Thoracic aorta (tissue), 2 donors: ENCODE data around the gene ENDOG. TPM values are rescaled to one million over a fixed set of nuclear protein-coding genes. Genes with fewer than 3 reads are reported as not detected.
"Not testable (repeated sequence)": the region's sequence is repeated elsewhere in the genome, so short reads cannot be mapped to it uniquely, and the experiment has no call there.

Source experiments
- ATAC-seq: fragments of 150-250 bp; one replicate; pipeline ENCODE4 v1.8.0; 2017; ENCODE audit warnings: low read depth; ENCODE audit not compliant: insufficient number of reproducible peaks, low FRiP score
- DNase-seq: peaks from one replicate; pipeline ENCODE4 v3.0.0-alpha.2; 2020; ENCODE audit warnings: low spot score
- H3K27ac ChIP-seq, 2 donors: fragments of 200-600 bp; sonication (generic); 1 replicate in 1 of 2; 2 replicates in 1 of 2; pipeline ENCODE4 v1.5.1; 2016; ENCODE audit warnings: mild to moderate bottlenecking in 2 of 2, moderate library complexity in 2 of 2
- H3K27me3 ChIP-seq: fragments of 200-600 bp; sonication (generic); replicated peaks from 2 replicates; pipeline ENCODE4 v1.6.0; 2016; ENCODE audit warnings: mild to moderate bottlenecking; ENCODE audit not compliant: insufficient read depth
- H3K36me3 ChIP-seq: fragments of 200-600 bp; sonication (generic); one replicate; pipeline ENCODE4 v1.5.1; 2016
- H3K4me1 ChIP-seq, 2 donors: fragments of 200-600 bp; sonication (generic); 1 replicate in 1 of 2; 2 replicates in 1 of 2; pipeline versions ENCODE4 v1.5.1 to v1.6.0; 2016; ENCODE audit warnings: low read depth in 2 of 2, mild to moderate bottlenecking in 1 of 2; ENCODE audit not compliant: control insufficient read depth in 1 of 2
- H3K4me3 ChIP-seq: fragments of 200-600 bp; sonication (generic); 2 replicates; pipeline ENCODE4 v1.5.1; 2016; ENCODE audit warnings: mild to moderate bottlenecking
- H3K9me3 ChIP-seq: fragments of 200-600 bp; sonication (generic); 2 replicates; pipeline ENCODE4 v1.5.1; 2016
- total RNA-seq, 2 donors: library from RNA; depleted of rRNA; stranded (reverse); fragments of >200 nt; gene quantifications; one replicate each; pipeline versions ENCODE4 v1.1.0 to v1.2.3, GENCODE V29; 2016
- TF ChIP-seq, protein P1 (sequence below): fragments of 200-600 bp; sonication (generic); IDR thresholded peaks from one replicate; pipeline ENCODE4 v1.5.1; 2019; ENCODE audit warnings: antibody characterized with exemption

Gene ENDOG
- total RNA-seq, 2 donors from 2014 or later, result 21.2 to 26.4 TPM

GRCh38 chr9:128790536-128790935 lies 27.8 kb upstream of the ENDOG start:
- Histone ChIP-seq H3K36me3 (peaks cover 39% of the 10 kb centered on the region), H3K4me1 (peaks cover 7 to 19% of the 10 kb centered on the region in 2 donors), H3K9me3 (no peaks in the 10 kb centered on the region), H3K27me3 (no peaks in the 10 kb centered on the region), H3K4me3 (no peak overlapping the region), H3K27ac (no peak overlapping the region)
- TF ChIP-seq, protein P1, sequence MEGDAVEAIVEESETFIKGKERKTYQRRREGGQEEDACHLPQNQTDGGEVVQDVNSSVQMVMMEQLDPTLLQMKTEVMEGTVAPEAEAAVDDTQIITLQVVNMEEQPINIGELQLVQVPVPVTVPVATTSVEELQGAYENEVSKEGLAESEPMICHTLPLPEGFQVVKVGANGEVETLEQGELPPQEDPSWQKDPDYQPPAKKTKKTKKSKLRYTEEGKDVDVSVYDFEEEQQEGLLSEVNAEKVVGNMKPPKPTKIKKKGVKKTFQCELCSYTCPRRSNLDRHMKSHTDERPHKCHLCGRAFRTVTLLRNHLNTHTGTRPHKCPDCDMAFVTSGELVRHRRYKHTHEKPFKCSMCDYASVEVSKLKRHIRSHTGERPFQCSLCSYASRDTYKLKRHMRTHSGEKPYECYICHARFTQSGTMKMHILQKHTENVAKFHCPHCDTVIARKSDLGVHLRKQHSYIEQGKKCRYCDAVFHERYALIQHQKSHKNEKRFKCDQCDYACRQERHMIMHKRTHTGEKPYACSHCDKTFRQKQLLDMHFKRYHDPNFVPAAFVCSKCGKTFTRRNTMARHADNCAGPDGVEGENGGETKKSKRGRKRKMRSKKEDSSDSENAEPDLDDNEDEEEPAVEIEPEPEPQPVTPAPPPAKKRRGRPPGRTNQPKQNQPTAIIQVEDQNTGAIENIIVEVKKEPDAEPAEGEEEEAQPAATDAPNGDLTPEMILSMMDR, result no peak
- ATAC-seq (no peak), DNase-seq (no peak)

DNA sequence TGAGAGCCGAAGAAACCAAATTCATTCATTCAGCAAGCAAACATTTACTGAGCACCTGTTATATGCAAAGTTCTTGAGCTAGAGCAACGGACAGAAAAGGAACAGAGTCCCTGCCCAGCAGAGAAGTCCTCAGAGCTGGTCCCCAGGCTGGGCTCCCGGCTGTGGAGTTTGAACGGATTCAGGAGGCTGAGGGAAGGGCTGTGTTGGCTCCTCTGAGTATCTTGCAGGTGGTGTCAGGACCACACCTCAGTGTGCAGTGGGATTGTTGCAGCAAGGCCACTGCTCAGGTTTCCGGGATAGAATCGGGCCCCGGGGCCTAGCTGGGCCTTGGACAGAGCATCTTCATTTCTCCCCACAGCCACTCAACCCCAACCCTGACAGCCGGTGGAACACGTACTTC lies 26.2 kb upstream of the ENDOG start:
- TF ChIP-seq, protein P1, result no peak
- ATAC-seq (no peak), DNase-seq (no peak)
- H3K27ac ChIP-seq, result no peak overlapping the region
- no peaks in the 10 kb centered on the region for H3K27me3 ChIP-seq
- no peak overlapping the region for H3K4me3 ChIP-seq
- H3K36me3 ChIP-seq, result peaks cover 45% of the 10 kb centered on the region
- peaks cover 5 to 14% of the 10 kb centered on the region in 2 donors for H3K4me1 ChIP-seq
- H3K9me3 ChIP-seq, result no peaks in the 10 kb centered on the region

GRCh38 chr9:128792978-128793686 lies 25.2 kb upstream of the ENDOG start:
- DNase-seq, result no peak
- Histone ChIP-seq H3K27ac (no peak overlapping the region), H3K4me1 (peaks cover 0 to 8% of the 10 kb centered on the region in 2 donors), H3K4me3 (no peak overlapping the region), H3K9me3 (no peaks in the 10 kb centered on the region), H3K36me3 (peaks cover 53% of the 10 kb centered on the region), H3K27me3 (no peaks in the 10 kb centered on the region)
- TF ChIP-seq, protein P1, result no peak
- ATAC-seq, result no peak

DNA sequence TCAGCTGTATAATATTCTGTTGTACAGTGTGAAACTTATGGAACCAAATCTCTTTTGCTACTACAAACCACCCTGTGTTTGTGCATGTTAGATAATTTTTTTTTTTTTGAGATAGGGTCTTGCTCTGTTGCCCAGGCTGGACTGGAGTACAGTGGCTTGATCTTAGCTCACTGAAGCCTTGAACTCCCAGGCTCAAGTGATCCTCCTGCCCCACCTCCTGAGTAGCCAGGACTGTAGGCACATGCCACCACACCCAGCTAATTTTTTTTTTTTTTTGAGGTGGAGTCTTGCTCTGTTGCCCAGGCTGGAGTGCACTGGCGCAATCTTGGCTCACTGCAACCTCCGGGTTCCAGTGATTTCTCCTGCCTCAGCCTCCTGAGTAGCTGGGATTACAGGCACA lies 23.3 kb upstream of the ENDOG start:
- not testable (repeated sequence) for H3K27ac ChIP-seq, ATAC-seq, H3K4me3 ChIP-seq, H3K4me1 ChIP-seq, DNase-seq, H3K27me3 ChIP-seq, H3K9me3 ChIP-seq
- H3K36me3 ChIP-seq, result peaks cover 67% of the 10 kb centered on the region

- DNase-seq (no peak), ATAC-seq (no peak)
- TF ChIP-seq, protein P1, result no peak
- H3K27ac ChIP-seq, result no peak overlapping the region
- H3K4me3 ChIP-seq, result no peak overlapping the region
- no peaks in the 10 kb centered on the region for H3K4me1 ChIP-seq
- H3K9me3 ChIP-seq, result no peaks in the 10 kb centered on the region
- H3K36me3 ChIP-seq, result peaks cover 67% of the 10 kb centered on the region
- no peaks in the 10 kb centered on the region for H3K27me3 ChIP-seq
Observed at GRCh38 chr9:128798896-128799295, 19.4 kb upstream of the ENDOG start.

DNA sequence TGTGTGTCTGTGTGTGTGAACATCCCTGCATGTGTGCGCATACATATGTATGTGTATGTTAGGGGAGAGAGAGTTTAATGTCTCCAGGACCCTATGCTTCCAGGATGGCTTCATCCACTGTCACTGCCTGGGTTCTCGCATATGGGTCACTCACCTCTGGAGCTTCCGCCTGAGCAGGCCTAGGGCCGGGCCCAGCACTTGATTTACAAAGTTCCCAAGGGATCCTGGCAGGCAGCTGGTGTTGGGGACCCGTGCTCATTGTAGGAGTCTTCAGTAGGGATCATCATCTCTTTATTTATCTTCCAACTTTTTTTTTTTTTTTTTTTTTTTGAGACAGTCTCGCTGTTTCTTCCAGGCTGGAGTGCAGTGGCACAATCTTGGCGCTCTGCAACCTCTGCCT lies 18.2 kb upstream of the ENDOG start:
- Histone ChIP-seq H3K4me1 (no peaks in the 10 kb centered on the region), H3K36me3 (peaks cover 68% of the 10 kb centered on the region), H3K9me3 (no peaks in the 10 kb centered on the region), H3K27me3 (no peaks in the 10 kb centered on the region), H3K4me3 (no peak overlapping the region), H3K27ac (no peak overlapping the region)
- no peak for DNase-seq
- TF ChIP-seq, protein P1, result no peak
- no peak for ATAC-seq
